Epithelial cell of proximal tubule (primary cell): ENCODE data around the gene DCXR. TPM values are rescaled to one million over a fixed set of nuclear protein-coding genes. Genes with fewer than 3 reads are reported as not detected.

Experiments
- DNase-seq: peaks from one replicate; pipeline ENCODE4 v3.0.0-alpha.2; 2011; ENCODE audit warnings: low read depth
- H3K4me3 ChIP-seq: 2 replicates; pipeline ENCODE4 v1.5.1; 2011; ENCODE audit warnings: low read depth, mild to moderate bottlenecking, low read length
- CTCF ChIP-seq: conservative IDR thresholded peaks from 2 replicates; pipeline ENCODE4 v1.5.1; 2012; ENCODE audit warnings: low read depth, mild to moderate bottlenecking, low read length
- total RNA-seq: library from RNA; depleted of rRNA; stranded (reverse); fragments of >200 nt; gene quantifications from 2 replicates; pipeline ENCODE4 v1.2.3, GENCODE V29; 2015

Gene DCXR
- total RNA-seq, 1 donor from 2014 or later: 93.1 TPM

DNA sequence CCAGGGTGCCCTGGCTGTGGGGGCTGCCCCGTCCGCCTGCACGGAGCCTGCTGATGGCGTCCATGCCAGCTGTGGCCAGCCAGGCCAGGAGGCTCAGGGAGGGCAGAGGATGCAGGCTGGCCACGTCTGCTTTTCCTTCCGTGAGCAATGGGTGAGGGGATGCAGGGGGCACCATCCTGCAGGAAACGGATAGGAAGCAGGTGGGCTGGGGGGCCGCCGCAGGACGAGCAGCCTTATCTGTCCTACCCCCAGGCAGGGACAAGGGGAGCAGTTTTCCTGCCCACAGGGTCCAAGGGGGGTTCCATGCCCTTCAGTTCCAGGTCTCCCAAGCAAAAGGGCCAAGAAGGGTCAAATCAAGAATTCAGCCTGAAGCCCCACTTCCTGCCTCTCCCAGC lies 21.4 kb upstream of the DCXR start:
- no peak for DNase-seq
- no peak overlapping the region for H3K4me3 ChIP-seq
- no peak for TF ChIP-seq CTCF

DNA sequence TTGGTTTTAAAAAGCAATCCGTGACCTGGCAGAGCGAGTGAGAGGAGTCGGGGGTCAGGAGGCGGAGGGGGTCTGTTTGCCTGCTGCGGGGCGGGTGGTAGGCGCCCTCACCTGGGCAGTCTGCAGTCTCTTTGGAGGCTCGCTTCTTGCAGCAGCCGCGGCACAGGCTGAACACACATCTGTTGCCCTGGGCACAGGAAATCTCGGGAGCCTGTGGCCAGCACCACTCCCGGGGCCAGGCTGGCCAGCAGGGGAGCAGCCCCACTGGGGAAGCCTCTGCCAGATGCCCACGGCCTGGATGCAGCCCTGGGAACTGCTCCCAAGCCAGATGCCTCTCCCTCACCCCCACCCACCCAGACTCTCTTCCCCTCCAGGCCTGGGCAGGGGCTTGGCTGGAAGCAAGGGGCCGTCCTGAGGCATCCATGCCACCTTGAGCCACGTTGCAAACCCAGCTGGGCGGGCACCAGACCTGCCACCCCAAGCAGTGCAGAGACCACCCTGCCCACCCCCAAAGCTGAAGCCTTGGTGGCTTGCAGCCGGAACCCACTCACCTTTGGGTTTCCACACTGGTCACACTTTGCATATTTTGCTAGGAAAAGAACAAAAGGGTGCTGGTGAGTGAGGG lies 20.8 kb upstream of the DCXR start:
- no peak overlapping the region for H3K4me3 ChIP-seq
- TF ChIP-seq CTCF: no peak
- DNase-seq: no peak

GRCh38 chr17:82056729-82057621 lies 19.5 kb upstream of the DCXR start:
- no peak overlapping the region for H3K4me3 ChIP-seq
- TF ChIP-seq CTCF: no peak
- no peak for DNase-seq

GRCh38 chr17:82055965-82056728 lies 18.6 kb upstream of the DCXR start:
- H3K4me3 ChIP-seq: no peak overlapping the region
- no peak for TF ChIP-seq CTCF
- no peak for DNase-seq

- H3K4me3 ChIP-seq: no peak overlapping the region
- DNase-seq: no peak
- no peak for TF ChIP-seq CTCF
Measured at GRCh38 chr17:82055023-82055964, 17.8 kb upstream of the DCXR start.

- no peak overlapping the region for H3K4me3 ChIP-seq
- DNase-seq: no peak
- no peak for TF ChIP-seq CTCF
Measured at GRCh38 chr17:82054351-82055022, 17.0 kb upstream of the DCXR start.
